HT-29 (cell line): ENCODE data around the gene TGM6. TPM values are rescaled to one million over a fixed set of nuclear protein-coding genes. Genes with fewer than 3 reads are reported as not detected.

Source experiments
- DNase-seq: peaks from one replicate; pipeline ENCODE4 v3.0.0-alpha.2; 2015; ENCODE audit warnings: low spot score
- total RNA-seq: library from RNA; depleted of rRNA; stranded (reverse); fragments of >200 nt; shearing (Covaris generic); gene quantifications from 2 replicates; pipeline ENCODE4 v1.2.3, GENCODE V29; 2014

The TGM6 gene
- total RNA-seq, 1 experiment from 2014 or later: not detected

GRCh38 chr20:2364044-2364443 is 16.7 kb upstream of the TGM6 start:
- DNase-seq: no peak

- no peak for DNase-seq
Observed at GRCh38 chr20:2365091-2365490, 15.6 kb upstream of the TGM6 start.

- DNase-seq: no peak
Observed at GRCh38 chr20:2365666-2366065, 15.0 kb upstream of the TGM6 start.

GRCh38 chr20:2368621-2369020 is 12.1 kb upstream of the TGM6 start:
- DNase-seq: no peak

- no peak for DNase-seq
Observed at GRCh38 chr20:2373098-2373497, 7.6 kb upstream of the TGM6 start.

- no peak for DNase-seq
Observed at GRCh38 chr20:2374346-2375125, 6.2 kb upstream of the TGM6 start.

- no peak for DNase-seq
Observed at GRCh38 chr20:2378893-2379292, 1.8 kb upstream of the TGM6 start.

- no peak for DNase-seq
Observed at GRCh38 chr20:2379511-2380229, 1.0 kb upstream of the TGM6 start.

GRCh38 chr20:2381303-2381702 is 602 bp downstream of the TGM6 start:
- no peak for DNase-seq

- no peak for DNase-seq
Observed at GRCh38 chr20:2382833-2383232, 2.1 kb downstream of the TGM6 start.

- DNase-seq: no peak
Observed at GRCh38 chr20:2385026-2385425, 4.3 kb downstream of the TGM6 start.

GRCh38 chr20:2385496-2385895 is 4.8 kb downstream of the TGM6 start:
- DNase-seq: no peak

- DNase-seq: no peak
Observed at GRCh38 chr20:2386516-2387179, 5.9 kb downstream of the TGM6 start.

- peak; percentile 54 for DNase-seq
Observed at GRCh38 chr20:2387180-2387577, 6.5 kb downstream of the TGM6 start.

- no peak for DNase-seq
Observed at GRCh38 chr20:2387580-2387979, 6.9 kb downstream of the TGM6 start.

GRCh38 chr20:2390951-2391675 is 10.4 kb downstream of the TGM6 start:
- no peak for DNase-seq

- no peak for DNase-seq
Observed at GRCh38 chr20:2394411-2395055, 13.8 kb downstream of the TGM6 start.

- DNase-seq: no peak
Observed at GRCh38 chr20:2395136-2395535, 14.4 kb downstream of the TGM6 start.

- no peak for DNase-seq
Observed at GRCh38 chr20:2396241-2396814, 15.6 kb downstream of the TGM6 start.

- DNase-seq: no peak
Observed at GRCh38 chr20:2397091-2397490, 16.4 kb downstream of the TGM6 start.

- DNase-seq: no peak
Observed at GRCh38 chr20:2397595-2398145, 17.0 kb downstream of the TGM6 start.
